GM18520 (cell line): ENCODE measurements around the gene NF1.
"Not testable (repeated sequence)": the region's sequence is repeated elsewhere in the genome, so short reads cannot be mapped to it uniquely, and the experiment has no call there.

Source experiments
- ATAC-seq: cut with Tn5 transposase; IDR thresholded peaks from one replicate; pipeline ENCODE4 v1.9.1; 2021; ENCODE audit not compliant: unreplicated experiment

The NF1 gene

DNA sequence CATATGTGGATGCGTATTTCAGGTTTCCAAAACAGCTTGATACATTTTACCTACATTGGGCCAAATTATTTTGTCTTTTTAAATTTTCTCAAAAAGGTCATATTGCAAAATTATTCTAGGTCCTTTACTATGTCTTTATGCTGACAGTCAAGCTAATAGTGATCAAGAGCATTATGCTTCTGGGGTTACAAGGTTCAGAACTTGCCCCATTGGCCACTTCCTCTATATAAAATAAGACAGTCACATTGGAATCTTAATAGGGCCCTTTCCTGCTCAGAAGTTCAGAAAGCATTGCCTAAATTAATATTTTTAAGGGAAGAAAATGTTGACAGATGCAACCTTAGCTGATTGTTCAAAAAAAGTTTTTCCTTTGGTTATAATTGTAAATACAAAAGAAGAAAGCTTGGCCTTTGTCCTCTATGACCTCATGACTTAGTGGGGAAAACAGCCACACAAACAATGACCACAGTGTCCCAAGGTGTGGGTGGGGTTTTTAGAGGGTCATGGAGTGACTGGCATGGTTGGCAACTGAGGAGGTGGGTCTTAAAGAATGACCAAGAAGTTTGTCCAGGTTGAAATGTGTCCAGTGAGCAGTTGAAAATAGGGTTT is 284.9 kb downstream of the NF1 start:
- no peak for ATAC-seq

GRCh38 chr17:31381165-31381668 is 286.4 kb downstream of the NF1 start:
- ATAC-seq: no peak

GRCh38 chr17:31382668-31383275 is 288.0 kb downstream of the NF1 start:
- ATAC-seq: not testable (repeated sequence)

DNA sequence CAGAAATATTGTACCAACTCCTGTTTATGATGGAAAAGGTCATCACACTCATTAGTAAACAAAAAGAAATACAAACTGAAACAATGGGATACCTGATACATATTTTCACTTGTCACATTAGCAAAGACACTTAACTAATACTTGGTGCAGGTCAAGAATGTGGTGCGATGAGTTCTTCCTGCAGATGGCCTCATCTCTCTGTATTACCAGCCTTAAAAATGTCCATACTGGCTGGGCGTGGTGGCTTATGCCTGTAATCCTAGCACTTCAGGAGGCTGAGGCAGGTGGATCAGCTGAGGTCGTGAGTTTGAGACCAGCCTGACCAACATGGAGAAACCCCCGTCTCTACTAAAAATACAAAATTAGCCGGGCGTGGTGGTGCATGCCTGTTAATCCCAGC is 288.7 kb downstream of the NF1 start:
- not testable (repeated sequence) for ATAC-seq

DNA sequence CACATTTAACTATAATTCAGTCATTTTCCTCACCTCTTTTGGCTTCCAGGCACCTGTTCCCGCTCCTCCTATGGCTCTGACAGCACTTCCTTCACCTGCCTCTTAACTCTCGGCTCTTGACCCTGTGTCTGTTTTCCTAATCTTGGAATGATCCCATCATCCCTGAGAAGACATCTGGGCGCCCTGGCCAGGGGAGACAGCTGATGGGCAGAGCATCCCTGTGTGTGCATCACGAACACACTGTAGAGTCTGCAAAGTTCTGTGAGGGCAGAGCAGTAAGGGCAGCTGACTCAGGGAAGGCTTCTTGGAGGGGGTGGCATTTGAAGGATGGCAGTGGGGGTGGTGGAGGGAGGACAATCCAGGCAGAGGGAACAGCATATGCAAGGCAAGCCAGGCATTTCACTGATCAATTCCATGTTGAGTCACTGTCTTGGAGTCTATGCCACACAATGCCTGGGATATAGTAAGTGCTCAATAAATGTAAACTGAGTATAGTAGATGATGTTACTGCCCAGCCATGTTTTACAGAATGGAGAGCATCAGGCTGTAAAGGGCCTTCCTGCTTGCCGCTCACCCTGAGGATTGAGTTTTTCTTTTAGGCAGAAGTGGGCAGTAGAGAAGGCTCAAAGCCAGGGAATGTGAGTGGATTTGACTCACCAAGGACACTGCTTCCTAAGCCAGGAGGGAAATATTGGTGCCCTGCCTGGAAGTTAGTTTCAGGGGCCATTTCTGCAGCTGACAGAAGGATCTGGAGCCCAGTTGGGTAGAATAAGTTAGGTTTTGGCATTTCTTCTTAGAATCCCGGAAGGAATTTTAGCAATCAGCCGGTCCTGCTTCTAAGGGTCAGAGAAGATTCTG is 290.9 kb downstream of the NF1 start:
- no peak for ATAC-seq

DNA sequence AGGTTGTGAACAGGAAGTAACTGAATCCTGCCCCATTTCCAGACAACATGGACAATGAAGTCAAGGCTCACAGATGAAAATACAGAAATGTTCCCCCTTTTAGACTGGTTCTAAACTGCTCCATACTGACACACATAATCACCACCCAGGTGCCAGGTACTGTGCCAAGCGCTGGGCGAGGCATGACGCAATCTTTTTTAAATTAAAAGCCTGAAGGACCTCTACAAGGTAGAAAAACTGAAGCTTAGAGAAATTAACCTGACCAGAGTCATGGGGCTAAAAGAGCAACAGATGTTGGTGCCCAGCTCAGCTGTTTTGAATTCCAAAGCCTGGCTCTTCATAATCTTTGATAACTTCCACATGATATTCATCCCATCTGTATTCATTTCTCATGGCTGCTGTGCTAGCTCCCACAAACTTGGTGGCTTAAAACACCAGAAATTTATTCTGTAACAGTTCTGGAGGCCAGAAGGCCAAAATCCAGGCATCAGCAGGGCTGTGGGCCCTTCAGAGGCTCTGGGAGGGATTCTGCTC is 291.8 kb downstream of the NF1 start:
- no peak for ATAC-seq

DNA sequence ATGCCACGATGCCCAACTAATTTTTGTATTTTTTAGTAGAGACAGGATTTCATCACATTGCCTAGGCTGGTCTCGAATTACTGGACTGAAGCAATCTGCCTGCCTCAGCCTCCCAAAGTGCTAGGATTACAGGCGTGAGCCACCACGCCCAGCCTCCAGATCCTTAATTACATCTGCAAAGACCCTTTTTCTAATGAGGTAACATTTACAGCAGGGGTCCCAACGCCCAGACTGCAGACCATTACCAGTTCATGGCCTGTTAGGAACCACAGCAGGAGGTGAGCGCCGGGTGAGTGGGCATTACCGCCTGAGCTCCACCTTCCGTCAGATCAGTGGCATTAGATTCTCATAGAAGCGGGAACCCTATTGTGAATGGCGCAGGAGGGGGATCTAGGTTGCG is 292.7 kb downstream of the NF1 start:
- no peak for ATAC-seq

DNA sequence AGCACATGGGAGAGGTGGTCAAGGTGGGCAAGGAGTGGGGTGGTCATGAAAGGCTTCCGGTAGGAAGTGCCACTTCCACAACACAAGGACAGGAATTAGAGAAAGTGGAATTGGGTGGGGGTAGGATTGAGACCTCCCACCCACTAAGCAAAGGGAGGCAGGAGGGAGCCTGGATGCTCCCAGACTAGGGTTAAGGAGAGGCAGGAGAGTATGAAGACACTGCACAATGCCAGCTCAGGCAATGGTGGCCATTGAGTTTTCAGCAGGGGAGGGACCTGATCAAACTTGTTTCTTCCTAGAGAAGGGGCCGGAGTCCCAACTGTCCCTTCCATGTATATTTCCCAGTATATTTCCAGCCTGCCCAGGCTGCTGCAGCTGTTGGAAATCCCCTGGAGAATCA is 293.6 kb downstream of the NF1 start:
- no peak for ATAC-seq

- ATAC-seq: no peak
Measured at GRCh38 chr17:31388770-31389656, 294.2 kb downstream of the NF1 start.

GRCh38 chr17:31389657-31390381 is 295.0 kb downstream of the NF1 start:
- ATAC-seq: no peak

GRCh38 chr17:31390426-31390747 is 295.6 kb downstream of the NF1 start:
- no peak for ATAC-seq

GRCh38 chr17:31390748-31391495 is 296.1 kb downstream of the NF1 start:
- ATAC-seq: no peak

DNA sequence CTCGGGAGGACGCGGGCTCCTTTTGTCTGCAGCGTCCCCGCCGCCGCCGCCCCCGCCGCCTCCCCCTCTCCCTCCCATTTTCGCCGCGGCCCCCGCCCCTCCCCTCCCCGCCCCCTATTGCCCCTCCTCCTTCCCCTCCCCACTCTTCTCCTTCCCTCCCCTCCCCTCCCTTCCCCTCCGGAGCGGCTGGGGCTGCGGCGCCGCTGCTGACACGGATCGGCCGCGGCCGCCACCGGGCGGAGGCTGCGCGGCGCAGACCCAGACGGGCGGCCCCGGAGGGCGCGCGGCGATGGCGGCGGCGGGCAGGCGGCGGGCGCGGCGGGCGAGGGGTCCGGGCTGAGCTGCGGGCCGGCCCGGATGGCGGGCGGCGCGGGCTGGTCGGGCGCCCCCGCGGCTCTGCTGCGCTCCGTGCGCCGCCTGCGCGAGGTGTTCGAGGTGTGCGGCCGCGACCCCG is 296.7 kb downstream of the NF1 start, which contains the start of gene RAB11FIP4:
RAB11FIP4 (plus strand) TSS at position 180 of the 454 bp plus-strand sequence; CDS start at position 358, 178 bp downstream.
- ATAC-seq: no peak

DNA sequence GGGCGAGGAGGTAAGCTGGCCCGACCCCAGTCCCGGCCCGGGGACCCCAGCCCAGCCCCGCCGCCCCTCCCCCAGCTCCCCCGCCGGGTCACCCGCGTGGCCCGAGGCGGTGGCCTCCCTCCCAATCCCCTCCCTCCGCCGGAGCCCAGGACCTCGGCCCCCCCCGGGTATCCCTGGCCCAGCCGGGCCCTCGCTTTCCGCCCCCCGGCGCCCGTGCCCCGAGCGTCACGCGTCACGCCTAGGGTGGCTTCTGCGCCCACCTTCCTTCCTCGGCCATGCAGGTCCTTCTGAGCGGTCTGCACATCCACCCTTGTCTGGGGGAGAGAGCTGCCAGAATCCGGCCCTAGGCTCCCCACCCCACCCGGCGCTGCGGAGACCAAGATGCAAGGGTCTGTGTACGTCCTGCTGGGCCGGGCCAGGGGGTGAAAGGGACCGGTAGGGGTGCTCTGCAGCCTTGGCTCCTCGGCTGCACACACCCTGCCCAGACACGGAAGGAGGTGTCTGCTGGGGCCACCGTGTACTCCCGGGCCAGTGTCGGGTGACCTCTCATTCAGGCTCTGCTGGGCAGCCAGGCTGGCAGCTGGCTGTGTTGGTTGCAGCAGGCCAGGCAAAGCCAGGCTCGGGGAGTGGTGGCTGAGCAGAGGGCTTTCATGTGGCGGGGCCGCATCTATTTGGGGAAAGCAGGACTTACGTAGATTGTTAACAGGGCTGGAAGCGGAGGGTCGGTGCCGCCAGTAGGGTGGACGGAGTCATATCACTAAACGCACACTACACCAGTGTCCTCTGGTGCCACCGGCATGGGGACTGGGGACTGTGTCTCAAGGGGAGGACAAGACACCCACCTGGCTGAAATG is 297.5 kb downstream of the NF1 start:
- no peak for ATAC-seq

DNA sequence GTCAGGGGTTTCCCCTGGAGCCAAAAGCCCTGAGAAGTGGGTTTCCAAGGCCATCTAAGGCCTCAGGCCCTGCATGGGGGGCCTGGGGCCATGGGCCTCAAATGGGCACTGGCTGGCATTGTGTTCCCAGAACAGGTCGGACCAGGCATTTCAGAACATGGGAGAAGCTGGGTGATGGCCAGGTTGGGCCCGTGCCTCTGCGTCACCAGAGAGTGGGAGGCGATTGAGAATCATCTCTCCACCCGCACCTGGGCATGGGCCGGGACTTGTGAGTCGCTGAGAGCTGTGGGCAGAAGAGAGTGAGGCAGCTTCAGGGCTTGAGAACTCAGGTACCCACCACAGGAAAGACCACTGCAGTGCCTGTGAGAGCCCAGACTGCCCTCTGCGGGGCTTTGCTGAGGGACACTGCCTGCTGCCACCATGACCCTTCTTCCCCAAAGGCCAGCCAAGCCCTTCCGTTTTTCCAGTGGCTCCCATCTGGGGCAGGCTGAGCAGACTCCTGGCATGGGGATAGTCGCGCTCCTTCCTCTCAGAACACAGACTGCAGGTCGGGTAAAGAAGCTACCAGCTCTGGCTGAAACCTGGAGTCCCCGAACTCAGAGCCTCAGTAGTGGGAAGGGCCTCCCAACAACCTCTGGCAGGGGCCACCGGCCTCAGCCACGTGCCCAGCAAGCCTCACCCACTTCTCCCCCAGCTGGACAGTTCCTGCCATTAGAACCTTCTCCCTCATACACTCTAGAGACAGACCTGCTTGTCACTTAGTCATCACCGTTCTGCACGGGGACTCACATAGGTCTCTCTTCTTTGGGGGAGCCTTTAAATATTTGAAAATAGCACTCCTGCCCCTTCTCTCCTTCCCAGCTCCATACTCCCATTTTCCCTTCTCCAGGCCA is 298.3 kb downstream of the NF1 start:
- no peak for ATAC-seq

- ATAC-seq: no peak
Measured at GRCh38 chr17:31393749-31394146, 299.0 kb downstream of the NF1 start.

DNA sequence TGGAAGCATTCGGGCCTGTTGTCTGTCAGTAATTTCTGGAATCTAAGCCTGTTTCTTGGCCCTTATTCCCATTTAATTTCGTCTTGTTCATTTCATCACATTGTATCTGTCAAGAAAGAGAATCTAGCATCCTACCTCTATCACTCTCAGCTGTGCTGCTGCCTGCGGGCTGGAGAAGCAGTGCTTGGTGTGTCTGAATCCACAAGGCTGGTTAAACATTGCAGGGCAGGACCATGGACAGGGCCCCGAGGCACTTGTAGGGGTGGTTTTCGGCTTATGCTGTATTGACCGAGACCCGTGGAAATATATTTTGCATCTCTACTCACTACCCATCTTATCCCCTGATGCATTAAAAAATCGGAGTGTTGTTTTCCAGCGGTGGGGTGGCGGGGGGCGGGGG is 299.8 kb downstream of the NF1 start:
- no peak for ATAC-seq
